RPMI7951 (cell line): ENCODE results near the gene PPARA. TPM values are rescaled to one million over a fixed set of nuclear protein-coding genes. Genes with fewer than 3 reads are reported as not detected.
"Not testable (repeated sequence)": the region's sequence is repeated elsewhere in the genome, so short reads cannot be mapped to it uniquely, and the experiment has no call there.

ENCODE experiments used
- DNase-seq: peaks from one replicate; pipeline ENCODE4 v3.0.0-alpha.2; 2012; ENCODE audit warnings: low read depth
- total RNA-seq: library from RNA; depleted of rRNA; stranded (reverse); fragments of >200 nt; shearing (Covaris generic); gene quantifications from 2 replicates; pipeline ENCODE4 v1.2.3, GENCODE V29; 2014

The PPARA gene
- total RNA-seq, 1 experiment from 2014 or later = 16.7 TPM

DNA sequence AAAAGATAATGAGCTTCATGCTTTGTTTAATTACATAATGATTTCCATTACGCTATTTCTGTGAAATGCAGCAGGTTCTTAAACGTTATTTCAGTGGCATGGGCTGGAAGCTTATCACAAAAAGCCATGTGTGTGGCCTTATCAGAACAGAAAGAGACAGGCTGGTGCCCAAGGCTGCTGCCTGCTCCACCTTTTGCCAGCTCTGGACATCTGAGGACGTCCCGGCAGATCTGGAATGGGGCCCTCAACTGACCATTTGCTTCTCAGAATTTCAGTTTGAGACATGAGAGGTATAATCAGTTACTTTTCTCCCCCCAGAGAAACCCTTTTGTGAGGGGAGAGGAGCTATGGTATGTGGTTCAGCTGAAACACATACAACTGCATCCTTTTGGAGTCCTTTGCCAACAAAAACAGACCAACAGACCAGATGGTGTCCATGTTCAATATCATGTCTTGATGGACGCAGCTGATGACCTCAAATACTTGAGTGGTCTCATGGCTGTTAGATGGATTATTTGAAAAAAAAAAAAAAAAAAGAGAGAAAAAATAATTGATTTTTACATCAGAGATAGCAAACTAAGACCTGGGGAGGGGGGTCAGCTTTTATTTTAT is 91.2 kb downstream of the PPARA start:
- DNase-seq = no peak

DNA sequence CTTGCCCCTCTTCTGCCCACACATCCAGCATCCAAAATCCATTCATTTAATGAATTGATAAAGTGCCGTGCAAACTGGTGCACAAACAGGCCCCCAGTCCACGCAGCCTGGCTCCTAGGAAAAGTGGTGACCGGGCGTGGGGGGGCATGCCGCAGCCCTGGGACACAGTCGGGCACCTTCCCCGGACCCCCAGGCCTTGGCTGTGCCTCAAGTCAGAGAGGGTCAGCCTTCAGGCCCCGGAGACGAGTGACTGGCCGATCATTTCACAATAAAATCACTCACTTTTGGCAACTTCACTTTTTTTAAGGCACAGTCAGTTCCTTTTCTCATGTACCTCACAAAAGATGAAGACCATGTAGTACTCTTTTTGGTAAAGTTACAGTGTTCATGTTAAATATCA is 91.8 kb downstream of the PPARA start:
- no peak for DNase-seq

DNA sequence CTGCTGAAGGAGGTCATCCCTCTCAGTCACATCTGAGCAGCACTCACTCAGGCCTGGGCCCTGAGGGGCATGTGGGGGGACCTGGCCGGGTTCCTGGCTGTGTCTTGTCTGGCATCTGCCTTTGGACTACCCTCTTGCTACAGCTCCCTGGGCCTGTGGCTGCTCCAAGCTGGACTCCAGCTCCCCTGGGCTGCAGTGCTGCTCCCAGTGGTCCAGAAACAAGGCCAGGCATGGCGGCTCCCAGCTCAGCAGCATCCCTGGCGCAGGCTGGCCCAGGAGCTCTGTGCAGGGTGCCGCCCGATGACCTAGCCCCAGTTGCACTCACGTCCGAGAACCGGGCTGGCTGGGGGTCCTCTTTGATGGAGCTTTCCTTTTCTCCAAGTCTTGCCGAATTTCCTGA is 94.4 kb downstream of the PPARA start:
- DNase-seq = no peak

DNA sequence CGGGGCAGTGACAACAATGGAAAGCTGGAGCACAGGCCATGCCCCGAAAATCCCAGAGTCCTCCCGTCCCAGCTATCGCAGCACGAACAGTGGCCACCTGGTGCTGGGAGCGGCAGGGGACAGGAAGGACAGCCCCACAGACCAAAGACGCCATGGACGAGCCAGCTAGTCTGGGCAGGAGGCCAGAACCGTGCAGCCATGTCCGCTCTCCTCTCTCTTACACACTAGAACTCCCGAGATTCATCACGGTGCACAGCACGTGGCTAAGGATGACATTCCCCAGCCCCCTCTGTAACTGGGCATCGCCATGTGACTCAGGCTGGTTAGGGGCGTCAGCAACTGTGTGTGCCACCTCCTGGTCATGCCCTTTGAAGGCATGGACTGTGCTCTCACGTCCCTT is 95.2 kb downstream of the PPARA start:
- DNase-seq = no peak

DNA sequence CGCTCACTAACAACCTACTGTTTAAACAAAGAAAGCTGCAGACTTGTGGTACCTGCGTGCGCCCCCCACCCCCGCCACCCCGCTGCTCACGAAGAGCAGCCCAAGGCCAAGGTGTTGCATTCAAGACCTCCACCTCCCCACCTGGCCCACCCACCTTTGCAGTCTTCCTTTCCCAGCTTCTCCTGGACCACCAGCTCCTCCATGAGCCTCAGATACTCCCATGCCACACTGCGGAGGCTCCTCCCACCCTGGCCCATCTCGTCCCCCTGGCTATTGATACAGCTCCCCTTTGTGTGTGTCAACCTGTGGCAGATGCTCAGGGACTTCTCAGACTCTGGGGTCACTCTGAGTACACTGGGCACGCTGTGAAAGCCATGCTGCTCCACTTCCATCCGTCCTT is 95.9 kb downstream of the PPARA start:
- no peak for DNase-seq

DNA sequence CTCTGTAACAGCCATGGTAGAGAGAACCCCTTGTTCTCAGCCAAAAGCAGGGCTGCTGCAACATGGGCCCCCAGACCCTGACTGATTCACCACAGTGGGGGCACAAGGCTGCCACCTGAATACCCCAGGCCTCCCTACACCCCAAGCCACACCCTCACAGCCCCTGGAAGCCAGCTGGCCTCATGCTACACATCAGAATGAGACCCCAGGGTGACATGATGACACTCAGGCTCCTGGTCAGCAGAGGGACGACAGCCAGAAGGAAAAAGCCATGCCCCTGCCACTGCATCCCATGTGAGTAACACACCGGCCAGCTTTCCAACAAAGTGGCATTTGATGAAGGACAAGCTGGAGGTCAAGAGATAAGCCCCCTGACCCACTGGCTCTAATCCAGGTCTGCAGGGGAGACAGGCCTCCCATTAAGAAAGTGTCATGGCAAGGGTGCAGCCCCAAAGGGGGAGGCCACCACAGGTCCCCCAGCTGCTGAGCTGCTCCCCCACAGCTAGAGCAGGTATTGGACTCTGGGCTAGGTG is 97.2 kb downstream of the PPARA start:
- no peak for DNase-seq

DNA sequence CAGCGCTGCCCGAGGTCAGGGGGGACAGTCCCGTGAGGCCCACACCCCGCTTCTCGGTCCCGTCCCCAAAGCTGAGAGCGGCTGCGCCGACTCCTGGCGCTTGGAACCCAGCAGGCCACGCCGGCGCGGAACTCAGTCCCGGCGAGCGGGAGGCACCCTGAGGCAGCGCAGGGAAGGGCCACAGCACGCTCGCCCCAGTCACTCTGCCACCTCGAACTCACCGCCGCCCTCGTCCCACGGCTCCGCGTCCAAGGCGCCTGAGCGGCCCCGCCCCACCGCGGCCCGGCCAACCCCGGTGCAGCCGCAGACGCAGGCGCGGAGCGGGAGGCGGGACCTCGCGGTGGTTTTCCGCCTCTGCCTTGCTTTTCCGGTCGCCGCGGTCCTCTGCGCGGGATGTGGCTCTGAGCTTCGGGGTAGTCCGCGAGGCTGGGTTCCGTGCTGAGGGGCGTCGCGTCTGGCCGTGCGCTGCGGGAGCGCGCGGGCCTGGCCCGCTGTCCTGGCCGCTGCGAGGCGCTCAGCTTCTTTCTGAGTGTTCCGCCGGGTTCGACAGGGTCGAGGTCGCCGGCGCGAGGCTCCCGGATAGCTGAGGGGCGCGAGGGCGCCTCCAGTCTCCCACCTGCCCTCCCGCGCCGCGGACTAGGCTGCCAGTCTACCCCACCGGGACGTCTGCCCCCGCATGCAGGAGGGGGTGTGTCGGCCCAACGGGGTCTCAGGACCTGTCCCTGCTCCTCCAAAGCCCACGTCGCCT is 99.9 kb downstream of the PPARA start, which contains the start of gene CDPF1:
Gene CDPF1, minus strand, starts transcription at position 259 of the 748 bp plus-strand sequence. CDS start 2,009 bp downstream, outside the sequence.
- DNase-seq = peak; percentile 86

DNA sequence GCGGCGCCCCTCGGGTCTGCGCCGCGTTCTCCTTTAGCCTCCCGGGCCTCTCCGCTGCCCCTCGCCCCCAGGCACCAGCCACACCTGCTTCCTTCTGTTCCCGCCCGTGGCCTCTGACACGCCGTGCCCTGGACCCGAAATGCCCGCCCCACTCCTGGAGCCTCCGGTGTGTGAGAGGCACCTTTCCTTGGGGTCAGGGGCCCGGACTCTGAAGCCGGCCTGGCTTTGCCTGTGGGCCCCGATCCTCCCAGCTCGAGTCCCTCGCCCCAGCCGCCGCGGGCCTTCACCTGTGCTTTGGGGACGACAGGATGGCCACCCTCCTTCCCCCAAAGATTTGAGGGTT is 100.4 kb downstream of the PPARA start:
- no peak for DNase-seq

DNA sequence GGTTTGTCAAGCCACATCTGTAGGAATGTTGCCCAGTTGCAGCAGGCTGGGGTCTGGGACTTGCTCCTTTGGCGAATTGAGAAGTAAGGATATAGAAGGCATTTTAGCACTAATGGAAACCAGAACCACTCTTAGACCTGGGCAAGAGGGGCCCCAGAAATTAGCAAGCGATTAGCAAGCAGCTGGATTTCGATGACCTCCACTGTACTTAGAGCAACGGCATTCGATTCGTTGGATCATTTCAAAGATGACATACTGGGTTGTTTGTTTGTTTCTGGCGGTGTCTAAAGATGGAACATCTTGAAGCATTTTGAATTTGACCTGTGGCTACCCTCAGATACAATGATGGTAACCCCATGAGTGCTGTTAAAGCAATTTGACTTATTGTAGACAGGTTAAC is 100.9 kb downstream of the PPARA start:
- DNase-seq = no peak

DNA sequence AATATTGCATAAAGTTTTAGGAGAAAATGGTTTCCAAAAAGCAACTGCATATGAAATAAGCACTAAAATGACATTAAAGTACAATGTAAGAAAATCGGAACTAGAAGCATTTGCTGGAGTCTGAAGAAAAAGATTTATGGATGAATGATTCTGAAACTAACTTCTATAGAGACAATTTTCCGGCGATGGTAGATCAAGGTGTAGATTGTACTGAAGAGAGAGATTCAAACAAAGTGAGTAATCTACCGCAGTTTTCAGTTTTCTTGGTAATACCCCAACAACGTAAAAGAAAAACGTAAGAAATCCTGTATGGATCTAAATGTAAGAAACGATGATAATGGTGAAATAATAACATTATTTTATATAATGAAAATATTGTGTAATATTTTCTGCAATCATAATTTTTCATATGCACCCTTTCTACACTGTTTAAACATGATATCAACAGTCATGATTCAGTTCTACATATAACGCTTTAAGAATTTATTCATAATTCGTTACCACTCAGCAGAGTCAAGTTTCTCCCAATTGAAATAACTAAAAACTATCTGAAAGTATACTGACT is 101.6 kb downstream of the PPARA start:
- no peak for DNase-seq

DNA sequence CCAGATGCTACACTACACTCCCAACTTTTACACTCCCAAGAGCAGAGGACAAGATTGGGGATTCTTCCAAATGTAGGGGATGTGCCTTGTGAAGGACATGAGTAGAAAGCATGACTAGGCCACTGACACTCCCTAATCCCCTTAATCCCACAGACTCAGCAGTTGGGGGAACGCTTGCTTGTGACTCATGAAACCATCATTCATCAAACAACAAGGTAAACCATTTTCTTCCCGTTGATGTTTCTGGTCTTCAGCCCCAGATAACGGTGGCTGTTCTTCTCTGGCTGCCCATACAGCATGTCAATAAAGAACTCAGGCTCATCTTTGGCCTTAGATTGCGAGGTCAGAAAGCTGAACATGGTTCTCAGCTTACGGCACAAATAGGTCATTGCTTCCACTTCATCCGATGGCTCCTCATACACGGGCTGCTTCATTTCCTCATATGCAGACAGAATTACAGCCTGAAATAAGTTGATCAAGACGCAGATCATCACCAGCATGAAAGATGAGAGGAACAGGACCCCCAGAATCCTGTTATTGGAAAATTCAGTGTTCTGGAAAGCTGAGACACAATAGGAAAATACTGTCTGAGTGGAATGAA is 106.1 kb downstream of the PPARA start:
- peak; percentile 45 for DNase-seq

DNA sequence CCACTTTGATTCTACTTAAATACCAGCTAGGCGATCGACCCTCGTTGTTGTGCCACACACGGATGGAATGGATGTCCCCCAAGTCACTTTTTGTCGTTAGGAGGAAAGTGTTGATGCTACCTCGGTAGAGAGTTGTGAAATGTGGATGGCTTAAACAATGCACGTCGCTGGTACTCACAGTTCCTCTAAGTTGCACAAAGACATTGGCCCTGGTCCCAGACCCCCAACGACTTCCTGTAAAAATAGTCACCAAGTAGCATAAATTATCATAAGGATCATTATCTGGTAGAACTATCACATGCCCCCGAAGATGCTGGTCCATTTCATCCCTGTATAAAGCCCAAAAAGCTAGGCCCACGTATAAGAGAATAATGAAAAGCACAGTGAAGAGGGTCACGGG is 109.0 kb downstream of the PPARA start:
- no peak for DNase-seq

DNA sequence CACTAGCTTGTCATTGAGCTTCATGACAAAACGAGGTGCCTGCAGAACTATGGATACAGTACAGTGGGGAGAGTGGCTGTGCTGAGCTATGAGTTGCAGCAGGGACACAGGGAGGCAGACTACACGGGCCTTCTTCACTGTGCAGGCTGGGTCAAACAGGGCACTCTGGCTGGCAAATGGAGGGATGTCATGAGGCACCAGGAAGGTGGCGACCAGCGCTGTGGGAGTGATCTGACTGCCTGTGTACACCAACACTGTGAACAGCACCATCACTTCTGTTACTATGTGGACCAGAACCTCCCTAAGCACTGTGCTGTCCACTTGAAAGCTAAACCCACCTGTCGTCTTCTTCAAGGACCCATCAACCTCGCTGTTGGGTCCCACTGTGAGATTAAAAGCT is 109.7 kb downstream of the PPARA start:
- DNase-seq = no peak

DNA sequence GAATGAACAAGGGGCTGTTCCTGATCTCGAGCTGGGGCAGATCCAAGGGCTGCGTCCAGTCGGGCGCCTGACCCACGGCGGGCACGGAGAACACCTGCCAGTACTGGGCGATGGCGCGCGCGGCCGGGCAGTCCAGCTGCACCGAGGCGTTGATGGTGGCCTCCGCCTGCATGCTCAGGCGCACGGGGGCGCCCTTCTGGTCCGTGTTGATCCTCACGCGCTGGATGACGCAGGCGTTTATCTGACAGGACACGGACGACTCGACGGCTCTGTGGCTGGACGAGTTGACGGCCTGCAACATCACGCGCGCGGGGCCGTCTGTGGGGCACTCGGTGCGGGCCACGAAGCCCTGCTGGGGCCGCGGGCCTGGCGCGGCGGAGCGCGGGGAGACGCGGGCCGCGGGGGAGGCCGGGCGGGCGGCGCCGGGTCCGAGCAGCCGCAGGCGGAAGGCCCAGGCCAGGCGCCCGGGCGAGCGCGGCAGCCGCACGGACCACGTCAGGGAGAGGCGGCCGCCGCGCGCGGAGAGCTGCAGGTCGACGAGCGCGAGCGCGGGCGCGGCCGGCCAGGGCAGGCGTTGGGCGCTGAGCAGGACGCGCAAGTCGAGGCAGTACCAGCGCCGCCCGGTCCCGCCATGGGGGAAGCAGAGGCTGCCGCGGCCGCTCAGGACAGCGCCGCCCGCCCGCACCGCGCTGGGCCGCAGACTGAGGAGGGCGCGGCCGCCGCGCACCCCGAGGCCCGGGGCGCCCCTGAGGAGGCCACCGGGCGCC is 112.3 kb downstream of the PPARA start:
- DNase-seq = peak; percentile 36

DNA sequence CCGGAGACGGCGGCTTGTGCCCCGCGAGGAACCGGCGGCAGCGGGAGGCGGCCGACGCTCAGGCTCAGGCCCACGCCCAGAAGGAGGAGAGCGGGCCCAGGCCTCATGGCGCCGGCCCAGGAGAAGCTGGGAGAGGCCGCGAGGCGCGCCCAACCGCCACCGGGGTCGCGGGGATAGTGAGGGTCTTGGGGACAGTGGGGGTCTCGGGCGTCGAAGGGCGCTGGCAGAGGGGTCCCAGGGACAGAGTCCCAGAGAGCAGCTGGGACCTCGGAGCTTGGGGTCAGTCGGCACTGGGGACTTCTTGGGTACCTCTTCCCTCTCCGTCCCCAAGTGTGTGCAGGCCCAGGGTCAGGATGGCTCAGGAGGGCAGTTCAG is 112.9 kb downstream of the PPARA start, which contains the start of gene PKDREJ:
Gene PKDREJ, minus strand, starts transcription at position 128 of the 375 bp plus-strand sequence. Its CDS starts 21 bp downstream, at position 107.
- DNase-seq = no peak

DNA sequence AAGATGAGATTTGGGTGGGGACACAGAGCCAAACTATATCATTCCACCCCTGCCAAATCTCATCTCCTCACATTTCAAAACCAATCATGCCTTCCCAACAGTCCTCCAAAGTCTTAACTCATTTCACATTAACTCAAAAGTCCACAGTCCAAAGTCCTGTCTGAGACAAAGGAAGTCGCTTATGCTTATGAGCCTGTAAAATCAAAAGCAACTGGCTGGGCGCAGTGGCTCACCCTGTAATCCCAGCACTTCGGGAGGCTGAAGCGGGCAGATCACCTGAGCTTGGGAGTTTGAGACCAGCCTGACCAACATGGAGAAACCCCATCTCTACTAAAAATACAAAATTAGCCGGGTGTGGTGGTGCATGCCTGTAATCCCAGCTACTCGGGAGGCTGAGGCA is 114.2 kb downstream of the PPARA start:
- DNase-seq = not testable (repeated sequence)

DNA sequence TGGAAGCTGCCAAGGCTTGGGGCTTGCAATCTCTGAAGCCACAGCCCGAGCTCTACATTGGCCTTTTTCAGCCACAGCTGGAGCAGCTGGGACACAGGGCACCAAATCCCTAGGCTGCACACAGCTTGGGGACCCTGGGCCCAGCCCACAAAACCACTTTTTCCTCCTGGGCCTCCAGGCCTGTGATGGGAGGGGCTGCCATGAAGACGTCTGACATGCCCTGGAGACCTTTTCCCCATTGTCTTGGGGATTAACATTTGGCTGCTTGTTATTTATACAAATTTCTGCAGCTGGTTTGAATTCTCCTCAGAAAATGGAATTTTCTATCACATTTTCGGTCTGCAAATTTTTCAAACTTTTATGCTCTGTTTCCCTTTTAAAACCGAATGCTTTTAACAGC is 115.3 kb downstream of the PPARA start:
- not testable (repeated sequence) for DNase-seq

DNA sequence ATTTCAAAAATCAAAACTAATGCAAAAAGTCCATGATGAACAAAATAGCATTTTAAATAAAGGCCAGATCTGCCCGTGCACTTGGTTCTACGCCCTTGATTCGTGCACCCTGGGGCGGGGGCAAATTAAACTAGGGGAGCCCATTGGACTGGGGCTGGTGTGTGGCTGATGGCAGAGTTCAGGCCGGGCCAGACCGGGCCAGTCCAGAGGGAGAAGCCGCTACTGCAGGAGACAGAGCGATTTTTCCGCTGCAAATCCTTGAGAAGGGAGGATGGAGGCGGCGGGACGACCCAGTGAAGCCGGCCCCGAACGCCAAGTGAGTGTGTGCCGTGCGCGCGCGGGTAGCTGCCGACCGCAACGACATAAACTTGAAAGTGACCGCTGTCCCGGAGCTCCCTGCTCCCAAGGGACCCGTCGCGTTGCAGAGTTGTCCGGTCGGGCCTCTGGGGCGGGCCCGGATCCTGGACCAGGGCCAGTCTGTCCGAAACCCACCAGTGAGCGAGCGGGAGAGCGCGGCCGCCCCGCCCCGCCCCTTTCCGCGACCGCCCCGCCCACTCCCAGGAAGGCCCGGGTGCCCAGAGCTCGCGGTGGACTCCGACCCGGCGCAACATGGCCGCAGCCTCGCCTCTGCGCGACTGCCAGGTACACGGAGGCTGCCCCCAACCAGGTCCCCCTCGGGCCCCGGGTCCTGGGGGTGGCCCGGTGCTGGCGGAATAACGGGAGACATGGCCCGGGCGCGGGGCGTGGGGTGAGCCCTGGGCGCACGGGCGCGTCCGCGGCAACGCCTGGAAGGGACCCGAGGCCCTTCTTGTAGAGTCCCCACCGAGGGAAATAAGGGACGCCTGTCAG is 117.3 kb downstream of the PPARA start, which contains the start of gene TTC38:
Gene TTC38, plus strand, starts transcription at position 578 of the 849 bp plus-strand sequence. Its CDS starts 32 bp downstream, at position 610.
- peak; percentile 91 for DNase-seq

DNA sequence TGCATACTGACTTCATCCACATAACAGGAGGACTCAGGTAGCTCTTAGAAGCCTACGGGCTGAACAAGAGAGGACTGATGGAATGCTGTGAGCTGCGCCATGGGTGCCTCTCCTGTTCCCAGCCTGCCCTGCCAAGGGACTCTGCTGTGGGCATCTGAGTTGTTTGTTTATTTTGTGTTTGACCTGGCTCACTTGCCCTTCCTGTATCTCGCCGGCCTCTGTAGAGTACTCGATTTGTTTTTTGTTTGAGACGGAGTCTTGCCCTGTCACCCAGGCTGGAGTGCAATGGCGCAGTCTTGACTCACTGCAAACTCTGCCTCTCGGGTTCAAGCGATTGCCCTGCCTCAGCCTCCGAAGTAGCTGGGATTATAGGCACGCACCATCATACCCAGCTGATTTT is 119.2 kb downstream of the PPARA start:
- no peak for DNase-seq

DNA sequence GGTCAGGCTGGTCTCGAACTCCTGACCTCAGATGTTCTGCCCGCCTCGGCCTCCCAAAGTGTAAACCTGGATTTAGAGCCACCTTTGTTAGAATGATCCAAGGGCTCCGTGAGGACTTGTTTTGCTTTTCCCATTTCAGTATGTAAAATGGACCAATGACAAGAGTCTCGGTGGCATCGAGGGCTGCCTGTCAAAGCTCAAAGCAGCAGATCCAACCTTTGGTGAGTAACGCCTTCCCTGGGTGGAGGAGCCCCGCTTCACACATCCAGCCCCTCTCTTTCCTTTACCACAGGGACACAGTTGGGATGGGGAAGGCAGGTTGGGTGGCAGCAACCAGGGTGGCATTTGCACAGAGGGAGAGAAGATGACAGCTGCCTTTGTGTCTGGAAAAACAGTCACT is 121.9 kb downstream of the PPARA start:
- DNase-seq = no peak
